Measurements from ENCODE around the gene ELP4.
A peak's percentile ranks its signal among the peaks of the same experiment; 100 is the strongest.

ELP4 gene

GRCh38 chr11:31509429-31510345 lies at the start of gene ELP4, which contains the start of gene IMMP1L:
Gene ELP4 (plus strand): TSS chr11:31509767. CDS start chr11:31509785, 18 bp downstream.
Gene IMMP1L (minus strand): TSS chr11:31509622. CDS start chr11:31463276, 46,346 bp downstream.
- DNase-seq (ENCODE audit: extremely low read depth, low read depth): peak; percentile 94
- peak within 1 kb of the TSS; percentile 96 for H3K4me3 ChIP-seq (replicated peaks; ENCODE audit: low read depth, low read length)
- TF ChIP-seq CTCF (IDR thresholded peaks at IDR 0.05; ENCODE audit: low read depth, low read length, missing control alignments): no peak

GRCh38 chr11:31464436-31464835 lies 45.1 kb upstream of the ELP4 start:
- TF ChIP-seq CTCF (IDR thresholded peaks at IDR 0.05; ENCODE audit: low read depth, low read length, missing control alignments): no peak
- H3K4me3 ChIP-seq (replicated peaks; ENCODE audit: low read depth, low read length): no peak overlapping the region
- DNase-seq (ENCODE audit: extremely low read depth, low read depth): no peak

- TF ChIP-seq CTCF (IDR thresholded peaks at IDR 0.05; ENCODE audit: low read depth, low read length, missing control alignments): no peak
- no peak for DNase-seq (ENCODE audit: extremely low read depth, low read depth)
- H3K4me3 ChIP-seq (replicated peaks; ENCODE audit: low read depth, low read length): no peak overlapping the region
Observed at GRCh38 chr11:31474083-31474482, 35.5 kb upstream of the ELP4 start.

- TF ChIP-seq CTCF (IDR thresholded peaks at IDR 0.05; ENCODE audit: low read depth, low read length, missing control alignments): no peak
- no peak for DNase-seq (ENCODE audit: extremely low read depth, low read depth)
- H3K4me3 ChIP-seq (replicated peaks; ENCODE audit: low read depth, low read length): no peak overlapping the region
Observed at GRCh38 chr11:31477528-31478222, 31.9 kb upstream of the ELP4 start.

- TF ChIP-seq CTCF (IDR thresholded peaks at IDR 0.05; ENCODE audit: low read depth, low read length, missing control alignments): no peak
- DNase-seq (ENCODE audit: extremely low read depth, low read depth): no peak
- H3K4me3 ChIP-seq (replicated peaks; ENCODE audit: low read depth, low read length): no peak overlapping the region
Observed at GRCh38 chr11:31478223-31478590, 31.4 kb upstream of the ELP4 start.

GRCh38 chr11:31479066-31479465 lies 30.5 kb upstream of the ELP4 start:
- no peak for TF ChIP-seq CTCF (IDR thresholded peaks at IDR 0.05; ENCODE audit: low read depth, low read length, missing control alignments)
- DNase-seq (ENCODE audit: extremely low read depth, low read depth): no peak
- no peak overlapping the region for H3K4me3 ChIP-seq (replicated peaks; ENCODE audit: low read depth, low read length)
